Activated T-helper 9 cell treated with anti-CD3 and anti-CD28 coated beads, Interleukin-2, amount 50 U/mL, for 16 hours (primary cell): ENCODE data around the gene KPNA6.

Experiments
- DNase-seq: peaks from one replicate; pipeline ENCODE4 v3.0.0-alpha.2; 2020; ENCODE audit warnings: low read depth

Gene KPNA6

GRCh38 chr1:32187850-32188249 is 80.0 kb downstream of the KPNA6 start:
- DNase-seq: no peak

GRCh38 chr1:32192220-32192948 is 84.5 kb downstream of the KPNA6 start:
- DNase-seq: no peak

GRCh38 chr1:32194984-32195383 is 87.1 kb downstream of the KPNA6 start:
- no peak for DNase-seq

- no peak for DNase-seq
Observed at GRCh38 chr1:32195531-32195930, 87.7 kb downstream of the KPNA6 start.

GRCh38 chr1:32195972-32196823 is 88.3 kb downstream of the KPNA6 start:
- DNase-seq: no peak

- DNase-seq: no peak
Observed at GRCh38 chr1:32197074-32197473, 89.2 kb downstream of the KPNA6 start.

- DNase-seq: no peak
Observed at GRCh38 chr1:32197837-32198236, 90.0 kb downstream of the KPNA6 start.

- DNase-seq: no peak
Observed at GRCh38 chr1:32198237-32199042, 90.6 kb downstream of the KPNA6 start.

- DNase-seq: no peak
Observed at GRCh38 chr1:32199043-32199716, 91.3 kb downstream of the KPNA6 start.

GRCh38 chr1:32199717-32200072 is 91.8 kb downstream of the KPNA6 start:
- no peak for DNase-seq

GRCh38 chr1:32200226-32201010 is 92.6 kb downstream of the KPNA6 start, which contains the start of gene CCDC28B:
Gene CCDC28B (plus strand): TSS chr1:32200595. CDS start chr1:32201936, 1,341 bp downstream.
- peak; percentile 30 for DNase-seq

- DNase-seq: peak; percentile 59
Observed at GRCh38 chr1:32201011-32201855, 93.4 kb downstream of the KPNA6 start.

GRCh38 chr1:32204943-32205361 is 97.1 kb downstream of the KPNA6 start:
- no peak for DNase-seq

GRCh38 chr1:32205401-32206370 is 97.8 kb downstream of the KPNA6 start, which contains the start of gene IQCC:
Gene IQCC (plus strand): TSS chr1:32205671. CDS start chr1:32205682, 11 bp downstream.
- peak; percentile 77 for DNase-seq

- DNase-seq: no peak
Observed at GRCh38 chr1:32208469-32208868, 100.6 kb downstream of the KPNA6 start.

- no peak for DNase-seq
Observed at GRCh38 chr1:32208891-32209328, 101.1 kb downstream of the KPNA6 start, which contains the start of gene DCDC2B. Gene DCDC2B (plus strand): TSS chr1:32209089. CDS start chr1:32209094, 5 bp downstream.

- peak; percentile 42 for DNase-seq
Observed at GRCh38 chr1:32215629-32216480, 108.0 kb downstream of the KPNA6 start.

- DNase-seq: no peak
Observed at GRCh38 chr1:32216566-32216965, 108.7 kb downstream of the KPNA6 start.
